Measurements from ENCODE around the gene HSCB. TPM values are rescaled to one million over a fixed set of nuclear protein-coding genes. Genes with fewer than 3 reads are reported as not detected.

HSCB gene
- total and polyA plus RNA-seq, 9 of the 15 experiments (the other 6 are each of a cell fraction or from before 2014, with no cell fraction given) = 2.6 to 13.1 (median 8.6) TPM

DNA sequence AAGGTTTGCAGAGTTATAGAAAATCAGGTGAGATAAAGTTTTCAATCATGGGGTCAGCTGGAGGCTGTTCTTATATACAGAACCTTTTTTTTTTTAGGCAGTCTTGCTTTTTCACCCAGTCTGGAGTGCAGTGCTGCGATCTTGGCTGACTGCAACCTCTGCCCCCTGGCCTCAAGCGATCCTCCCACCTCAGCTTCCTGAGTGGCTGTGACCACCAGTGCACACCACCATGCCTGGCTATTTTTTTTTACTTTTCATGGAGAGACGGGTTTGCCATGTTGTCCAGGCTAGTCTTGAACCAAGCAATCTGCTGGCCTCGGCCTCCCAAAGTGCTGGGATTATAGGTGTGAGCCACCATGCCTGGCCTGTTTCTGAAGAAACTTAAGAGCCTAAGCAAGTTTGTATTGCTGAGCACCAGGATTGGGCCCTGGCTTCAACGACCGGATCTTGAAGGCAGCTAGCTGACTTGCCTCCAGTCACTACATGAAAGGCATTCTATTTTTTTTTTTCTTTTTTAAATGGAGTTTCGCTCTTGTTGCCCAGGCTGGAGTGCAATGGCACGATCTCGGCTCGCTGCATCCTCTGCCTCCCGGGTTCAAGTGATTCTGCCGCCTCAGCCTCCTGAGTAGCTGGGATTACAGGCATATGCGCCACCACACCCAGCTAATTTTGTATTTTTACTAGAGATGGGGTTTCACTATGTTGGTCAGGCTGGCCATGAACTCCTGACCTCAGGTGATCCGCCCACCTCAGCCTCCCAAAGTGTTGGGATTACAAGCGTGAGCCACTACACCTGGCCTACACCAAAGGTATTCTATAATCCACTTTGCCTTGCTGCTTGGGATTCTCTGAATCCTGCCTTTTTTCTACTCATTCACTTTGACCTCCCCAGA, 50.9 kb downstream of the HSCB start:
- WGBS (ENCODE audit: insufficient coverage, low coverage, missing lambda C conversion rate) = 43% methylated on average over 8 of the region's 15 CpGs
- H3K27ac ChIP-seq (ENCODE audit: extremely low read depth, low read depth, low read length) = peak overlapping the region; percentile 5; the same call in 1 of the 3 replicates
- TF ChIP-seq IRF2 (CRISPR knock-in tag; IDR thresholded peaks at IDR 0.05) = no peak
- TF ChIP-seq, protein P1, sequence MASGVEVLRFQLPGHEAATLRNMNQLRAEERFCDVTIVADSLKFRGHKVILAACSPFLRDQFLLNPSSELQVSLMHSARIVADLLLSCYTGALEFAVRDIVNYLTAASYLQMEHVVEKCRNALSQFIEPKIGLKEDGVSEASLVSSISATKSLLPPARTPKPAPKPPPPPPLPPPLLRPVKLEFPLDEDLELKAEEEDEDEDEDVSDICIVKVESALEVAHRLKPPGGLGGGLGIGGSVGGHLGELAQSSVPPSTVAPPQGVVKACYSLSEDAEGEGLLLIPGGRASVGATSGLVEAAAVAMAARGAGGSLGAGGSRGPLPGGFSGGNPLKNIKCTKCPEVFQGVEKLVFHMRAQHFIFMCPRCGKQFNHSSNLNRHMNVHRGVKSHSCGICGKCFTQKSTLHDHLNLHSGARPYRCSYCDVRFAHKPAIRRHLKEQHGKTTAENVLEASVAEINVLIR (CRISPR knock-in tag; IDR thresholded peaks at IDR 0.05) = no peak
- TF ChIP-seq, protein P2, sequence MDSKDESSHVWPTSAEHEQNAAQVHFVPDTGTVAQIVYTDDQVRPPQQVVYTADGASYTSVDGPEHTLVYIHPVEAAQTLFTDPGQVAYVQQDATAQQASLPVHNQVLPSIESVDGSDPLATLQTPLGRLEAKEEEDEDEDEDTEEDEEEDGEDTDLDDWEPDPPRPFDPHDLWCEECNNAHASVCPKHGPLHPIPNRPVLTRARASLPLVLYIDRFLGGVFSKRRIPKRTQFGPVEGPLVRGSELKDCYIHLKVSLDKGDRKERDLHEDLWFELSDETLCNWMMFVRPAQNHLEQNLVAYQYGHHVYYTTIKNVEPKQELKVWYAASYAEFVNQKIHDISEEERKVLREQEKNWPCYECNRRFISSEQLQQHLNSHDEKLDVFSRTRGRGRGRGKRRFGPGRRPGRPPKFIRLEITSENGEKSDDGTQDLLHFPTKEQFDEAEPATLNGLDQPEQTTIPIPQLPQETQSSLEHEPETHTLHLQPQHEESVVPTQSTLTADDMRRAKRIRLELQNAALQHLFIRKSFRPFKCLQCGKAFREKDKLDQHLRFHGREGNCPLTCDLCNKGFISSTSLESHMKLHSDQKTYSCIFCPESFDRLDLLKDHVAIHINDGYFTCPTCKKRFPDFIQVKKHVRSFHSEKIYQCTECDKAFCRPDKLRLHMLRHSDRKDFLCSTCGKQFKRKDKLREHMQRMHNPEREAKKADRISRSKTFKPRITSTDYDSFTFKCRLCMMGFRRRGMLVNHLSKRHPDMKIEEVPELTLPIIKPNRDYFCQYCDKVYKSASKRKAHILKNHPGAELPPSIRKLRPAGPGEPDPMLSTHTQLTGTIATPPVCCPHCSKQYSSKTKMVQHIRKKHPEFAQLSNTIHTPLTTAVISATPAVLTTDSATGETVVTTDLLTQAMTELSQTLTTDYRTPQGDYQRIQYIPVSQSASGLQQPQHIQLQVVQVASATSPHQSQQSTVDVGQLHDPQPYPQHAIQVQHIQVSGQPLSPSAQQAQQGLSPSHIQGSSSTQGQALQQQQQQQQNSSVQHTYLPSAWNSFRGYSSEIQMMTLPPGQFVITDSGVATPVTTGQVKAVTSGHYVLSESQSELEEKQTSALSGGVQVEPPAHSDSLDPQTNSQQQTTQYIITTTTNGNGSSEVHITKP (IDR thresholded peaks at IDR 0.05; ENCODE audit: partially characterized antibody) = no peak
- TF ChIP-seq ZNF354B (CRISPR knock-in tag; IDR thresholded peaks at IDR 0.05) = no peak
- no peak for TF ChIP-seq ZNF316 (IDR thresholded peaks at IDR 0.05)
- no peak for TF ChIP-seq ZNF212 (CRISPR knock-in tag; IDR thresholded peaks at IDR 0.05)
- no peak for TF ChIP-seq TFAM (CRISPR knock-in tag; conservative IDR thresholded peaks at IDR 0.05)
- TF ChIP-seq, protein P3, sequence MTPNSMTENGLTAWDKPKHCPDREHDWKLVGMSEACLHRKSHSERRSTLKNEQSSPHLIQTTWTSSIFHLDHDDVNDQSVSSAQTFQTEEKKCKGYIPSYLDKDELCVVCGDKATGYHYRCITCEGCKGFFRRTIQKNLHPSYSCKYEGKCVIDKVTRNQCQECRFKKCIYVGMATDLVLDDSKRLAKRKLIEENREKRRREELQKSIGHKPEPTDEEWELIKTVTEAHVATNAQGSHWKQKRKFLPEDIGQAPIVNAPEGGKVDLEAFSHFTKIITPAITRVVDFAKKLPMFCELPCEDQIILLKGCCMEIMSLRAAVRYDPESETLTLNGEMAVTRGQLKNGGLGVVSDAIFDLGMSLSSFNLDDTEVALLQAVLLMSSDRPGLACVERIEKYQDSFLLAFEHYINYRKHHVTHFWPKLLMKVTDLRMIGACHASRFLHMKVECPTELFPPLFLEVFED (CRISPR knock-in tag; conservative IDR thresholded peaks at IDR 0.05) = peak; percentile 27; the same call in 1 of the 2 replicates
- no peak for TF ChIP-seq ZEB2 (IDR thresholded peaks at IDR 0.05)
- TF ChIP-seq, protein P4, sequence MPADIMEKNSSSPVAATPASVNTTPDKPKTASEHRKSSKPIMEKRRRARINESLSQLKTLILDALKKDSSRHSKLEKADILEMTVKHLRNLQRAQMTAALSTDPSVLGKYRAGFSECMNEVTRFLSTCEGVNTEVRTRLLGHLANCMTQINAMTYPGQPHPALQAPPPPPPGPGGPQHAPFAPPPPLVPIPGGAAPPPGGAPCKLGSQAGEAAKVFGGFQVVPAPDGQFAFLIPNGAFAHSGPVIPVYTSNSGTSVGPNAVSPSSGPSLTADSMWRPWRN (IDR thresholded peaks at IDR 0.05; ENCODE audit: low read depth) = no peak
- TF ChIP-seq PYGO2 (tag; IDR thresholded peaks at IDR 0.05) = no peak
- TF ChIP-seq POLR2H (tag; IDR thresholded peaks at IDR 0.05; ENCODE audit: low read depth) = no peak
- TF ChIP-seq SRSF1 (IDR thresholded peaks at IDR 0.05; ENCODE audit: low read depth, low read length) = no peak
- TF ChIP-seq ZNF224 (CRISPR knock-in tag; IDR thresholded peaks at IDR 0.05) = no peak
- peak; percentile 35 for TF ChIP-seq RBFOX2 (IDR thresholded peaks at IDR 0.05; ENCODE audit: low read depth, low read length)

More for the DNA sequence above, 50.9 kb downstream of the HSCB start:
- Histone ChIP-seq H3K9ac (ENCODE audit: insufficient read depth in 1 of 2, low read depth in 2 of 2, low read length in 2 of 2) (peak overlapping the region in 1 of 2 experiments; percentile 26; a peak in 1 of 4 replicates), H3K4me3 (no peak overlapping the region), H3K9me3 (replicated peaks; ENCODE audit: control insufficient read depth, insufficient read depth, low read depth, low read length) (no peaks in the 10 kb centered on the region), H3K79me2 (ENCODE audit: control insufficient read depth, insufficient read depth, low read length) (peaks cover 28% of the 10 kb centered on the region), H3K9me1 (ENCODE audit: control insufficient read depth, insufficient read depth, low read length) (peaks cover 4% of the 10 kb centered on the region), H3K27me3 (ENCODE audit: control insufficient read depth in 2 of 2, insufficient read depth in 2 of 2, low read length in 2 of 2) (no peaks in the 10 kb centered on the region), H3K4me1 (replicated peaks in 1 of 2; ENCODE audit: control insufficient read depth in 2 of 2, insufficient read depth in 2 of 2, low read length in 2 of 2) (peaks cover 3 to 5% of the 10 kb centered on the region in 2 experiments; a peak in 3 of 5 replicates), H3K36me3 (ENCODE audit: control insufficient read depth, insufficient read depth, low read length) (peaks cover 38% of the 10 kb centered on the region), H2AFZ (ENCODE audit: low read depth, low read length) (no peak overlapping the region), H3K4me2 (ENCODE audit: insufficient read depth, low read length) (no peak overlapping the region), H4K20me1 (replicated peaks; ENCODE audit: control insufficient read depth, insufficient read depth, low read length) (peaks cover 24% of the 10 kb centered on the region)
- in situ Hi-C loops (cut with MboI) = no loop called here
- FAIRE-seq (no peak), ATAC-seq (peak; percentile 64), DNase-seq (ENCODE audit: extremely low read depth in 1 of 4, low spot score in 3 of 4) (no peak)
- POLR2A ChIA-PET = interaction anchor here (0.6 to 1.5 kb wide), 4 partner anchors 13 to 316 kb away, joined by 3 to 4 read pairs (median 3); partner anchors contain the start of gene CCDC117
- CTCF ChIA-PET (ENCODE audit: low intra/inter-chr PET ratio) = no interaction called here
- intact Hi-C loops (cut with micrococcal nuclease) = loop anchor here (5.0 kb wide), 1 partner anchor 35 kb away; no protein-coding TSS in a partner anchor
- no TSS peak for BruUV-seq (replicated peaks)

Data from K562 (cell line).